Measurements from ENCODE around the gene CLIC4. TPM values are rescaled to one million over a fixed set of nuclear protein-coding genes. Genes with fewer than 3 reads are reported as not detected.
A peak's percentile ranks its signal among the peaks of the same experiment; 100 is the strongest.

CLIC4 gene
- total and polyA plus RNA-seq, 9 of the 15 experiments (the other 6 are each of a cell fraction or from before 2014, with no cell fraction given), result 16.0 to 67.5 (median 38.4) TPM

GRCh38 chr1:24705260-24706073, 39.8 kb upstream of the CLIC4 start (continued):
- TF ChIP-seq ZNF639 (CRISPR knock-in tag; conservative IDR thresholded peaks at IDR 0.05 in 1 of 2, IDR thresholded peaks at IDR 0.05 in 1 of 2) (peak in 1 of 2 experiments; percentile 21; a peak in 1 of 4 replicates), U2AF1 (optimal IDR thresholded peaks at IDR 0.05; ENCODE audit: low read depth, low read length) (no peak), ZFX (CRISPR knock-in tag; IDR thresholded peaks at IDR 0.05) (0 out of 2 replicates have a peak, but pooled peaks have one; percentile 24), COPS2 (conservative IDR thresholded peaks at IDR 0.05) (no peak), MEF2D (tag; conservative IDR thresholded peaks at IDR 0.05; ENCODE audit: low read depth) (no peak), TCF3 (CRISPR knock-in tag; IDR thresholded peaks at IDR 0.05) (no peak), FUS (optimal IDR thresholded peaks at IDR 0.05; ENCODE audit: low read depth, low read length) (no peak), MIER1 (IDR thresholded peaks at IDR 0.05; ENCODE audit: low read depth) (no peak), PTBP1 (IDR thresholded peaks at IDR 0.05; ENCODE audit: low read depth, low read length) (no peak), TCFL5 (CRISPR knock-in tag; conservative IDR thresholded peaks at IDR 0.05) (no peak), GTF2F1 (IDR thresholded peaks at IDR 0.05; ENCODE audit: low read depth, low read length) (no peak), SP2 (IDR thresholded peaks at IDR 0.05; ENCODE audit: extremely low read depth, low read depth, low read length, poor library complexity, severe bottlenecking) (peak; percentile 9), MYNN (IDR thresholded peaks at IDR 0.05) (0 out of 2 replicates have a peak, but pooled peaks have one; percentile 7), MYNN (CRISPR knock-in tag; IDR thresholded peaks at IDR 0.05) (no peak), BMI1 (IDR thresholded peaks at IDR 0.05; ENCODE audit: low read length) (no peak), CLOCK (CRISPR knock-in tag; IDR thresholded peaks at IDR 0.05; ENCODE audit: borderline replicate concordance) (no peak), AFF1 (IDR thresholded peaks at IDR 0.05; ENCODE audit: low read depth in 1 of 2, partially characterized antibody in 2 of 2) (peak in 1 of 2 experiments; percentile 5), HOXB6 (CRISPR knock-in tag; IDR thresholded peaks at IDR 0.05; ENCODE audit: borderline replicate concordance) (no peak), FOXA1 (IDR thresholded peaks at IDR 0.05; ENCODE audit: borderline replicate concordance) (no peak)

Measured in K562 (cell line).